Raji (cell line): ENCODE data around the gene UBE2J1.

Experiments used
- POLR2A ChIP-seq: IDR thresholded peaks from 2 replicates; pipeline ENCODE4 v1.6.1; 2011; ENCODE audit warnings: low read depth, low read length, control low read depth; ENCODE audit not compliant: insufficient read depth

Gene UBE2J1

GRCh38 chr6:89350281-89350966, 2.1 kb downstream of the UBE2J1 start:
- TF ChIP-seq POLR2A: peak; percentile 39

DNA sequence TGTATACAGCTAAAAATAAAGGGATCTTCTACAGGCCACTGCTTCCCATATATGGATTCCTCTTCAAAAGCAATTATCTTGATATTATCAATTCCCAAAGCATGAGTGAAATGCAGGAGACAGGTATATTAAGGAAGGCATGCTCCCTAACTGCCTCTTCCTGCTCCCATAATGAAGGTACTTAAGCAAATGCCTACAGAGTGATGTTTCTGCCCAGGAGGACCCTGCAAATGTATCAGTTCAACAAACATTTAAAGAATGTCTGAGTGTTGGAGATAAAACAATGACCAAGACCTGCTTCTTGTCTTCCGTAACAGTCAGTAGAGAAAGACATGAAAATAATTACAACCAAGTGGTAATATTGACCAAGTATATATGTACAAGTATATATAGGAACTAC, 4.2 kb downstream of the UBE2J1 start:
- TF ChIP-seq POLR2A: no peak

DNA sequence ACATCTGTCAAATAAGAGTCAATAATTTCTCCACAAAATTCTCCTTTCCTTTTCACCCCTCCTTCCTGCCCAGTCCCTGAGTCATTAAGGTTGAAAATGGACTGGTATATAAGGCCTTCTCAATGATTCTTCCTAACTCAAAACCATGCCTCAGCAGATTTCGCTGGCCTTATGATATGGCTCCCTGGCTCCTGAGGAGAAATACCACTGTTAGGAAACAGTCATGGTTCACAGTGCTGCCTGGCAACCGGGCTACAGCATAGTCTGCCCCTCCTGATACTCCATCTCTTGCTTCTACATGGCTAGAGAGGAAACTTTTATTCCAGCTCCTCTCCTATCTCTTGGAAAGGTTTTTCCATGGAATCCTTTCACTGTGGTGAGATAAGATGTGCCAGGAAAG, 4.7 kb downstream of the UBE2J1 start:
- TF ChIP-seq POLR2A: no peak

GRCh38 chr6:89346433-89346832, 6.1 kb downstream of the UBE2J1 start:
- no peak for TF ChIP-seq POLR2A

- no peak for TF ChIP-seq POLR2A
These were observed 13.0 kb downstream of the UBE2J1 start for GRCh38 chr6:89339565-89339964.

GRCh38 chr6:89335164-89335563, 17.4 kb downstream of the UBE2J1 start:
- no peak for TF ChIP-seq POLR2A

GRCh38 chr6:89330910-89331309, 21.6 kb downstream of the UBE2J1 start:
- no peak for TF ChIP-seq POLR2A

GRCh38 chr6:89328976-89329375, 23.5 kb downstream of the UBE2J1 start:
- no peak for TF ChIP-seq POLR2A

DNA sequence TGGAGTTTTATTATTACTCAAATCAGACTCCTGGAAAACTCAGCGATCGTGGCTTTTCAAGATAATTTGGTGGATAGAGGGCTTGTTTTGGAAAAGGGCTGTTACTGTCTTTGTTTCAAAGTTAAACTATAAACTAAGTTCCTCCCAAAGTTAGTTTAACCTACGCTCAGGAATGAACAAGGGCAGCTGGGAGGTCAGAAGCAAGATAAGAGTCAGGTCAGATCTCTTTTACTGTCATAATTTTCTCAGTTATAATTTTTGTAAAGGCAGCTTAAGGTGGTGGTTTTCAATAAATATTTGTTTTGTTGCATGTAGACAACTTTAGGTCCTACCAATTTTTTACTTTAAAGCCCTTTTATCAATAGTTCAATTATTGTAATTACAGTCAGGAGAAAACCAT, 28.2 kb downstream of the UBE2J1 start:
- TF ChIP-seq POLR2A: no peak

GRCh38 chr6:89323511-89323971, 29.0 kb downstream of the UBE2J1 start:
- no peak for TF ChIP-seq POLR2A

DNA sequence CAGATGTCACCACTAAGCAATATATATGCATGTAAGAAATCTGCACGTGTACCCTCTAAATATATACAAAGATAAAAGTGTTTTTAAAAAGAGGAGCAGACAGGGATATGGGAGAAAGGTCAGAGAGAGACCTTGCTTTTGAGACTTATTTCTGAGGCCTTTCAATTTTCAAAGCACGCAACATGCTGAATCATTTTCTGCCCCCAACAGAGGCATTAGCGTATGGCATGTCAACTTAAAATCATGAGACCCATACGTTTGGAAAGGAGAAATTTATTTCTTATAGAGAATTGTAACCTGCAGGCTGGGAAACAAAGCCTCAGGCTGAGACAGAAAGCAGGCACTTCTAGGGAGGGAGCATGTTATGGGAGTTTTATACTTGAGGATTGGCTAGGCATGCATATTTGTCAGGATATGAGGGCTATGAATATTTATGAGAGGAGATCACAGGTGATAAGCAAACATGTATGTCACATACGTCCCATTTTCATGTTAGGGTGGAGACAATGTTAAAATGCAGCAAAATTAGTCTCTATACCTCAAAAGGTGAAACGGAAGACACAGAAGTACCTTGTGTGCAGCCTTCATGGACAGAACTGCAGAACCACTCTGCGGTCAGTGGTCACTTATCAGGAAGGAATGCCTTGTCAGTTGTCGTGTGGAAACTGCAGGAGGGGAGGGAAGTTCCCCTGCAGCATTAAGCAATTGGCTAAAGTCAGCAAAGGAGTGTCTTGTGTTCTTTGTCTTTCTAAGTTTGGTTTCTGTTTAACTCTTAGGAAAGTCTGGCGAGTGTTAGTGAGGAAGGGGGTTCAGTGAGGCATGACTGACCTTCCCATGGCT, 31.2 kb downstream of the UBE2J1 start:
- no peak for TF ChIP-seq POLR2A

DNA sequence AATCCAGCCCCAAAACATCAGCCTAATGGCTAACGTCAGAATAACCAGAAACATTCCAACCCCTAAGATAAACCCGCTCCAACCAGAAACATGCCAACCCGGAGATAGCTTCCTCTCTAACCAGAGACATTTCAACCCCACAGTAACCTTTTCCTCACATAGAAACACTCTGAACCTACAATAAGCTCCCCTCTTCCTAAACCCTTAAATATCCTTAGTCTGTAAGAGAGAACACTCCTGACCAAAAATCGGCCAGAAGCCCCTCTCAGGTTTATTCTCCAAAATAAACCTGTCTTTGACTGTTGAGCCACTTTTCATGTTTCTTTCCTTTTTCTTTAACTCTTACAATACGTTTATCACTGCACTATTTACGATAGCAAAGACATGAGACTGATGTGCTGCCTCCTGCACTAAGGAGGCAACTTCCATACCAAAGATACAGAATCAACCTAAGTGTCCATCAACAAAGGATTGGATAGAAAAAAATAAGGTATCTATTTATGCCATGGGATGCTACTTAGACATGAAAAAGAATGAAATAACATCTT, 32.4 kb downstream of the UBE2J1 start:
- no peak for TF ChIP-seq POLR2A

DNA sequence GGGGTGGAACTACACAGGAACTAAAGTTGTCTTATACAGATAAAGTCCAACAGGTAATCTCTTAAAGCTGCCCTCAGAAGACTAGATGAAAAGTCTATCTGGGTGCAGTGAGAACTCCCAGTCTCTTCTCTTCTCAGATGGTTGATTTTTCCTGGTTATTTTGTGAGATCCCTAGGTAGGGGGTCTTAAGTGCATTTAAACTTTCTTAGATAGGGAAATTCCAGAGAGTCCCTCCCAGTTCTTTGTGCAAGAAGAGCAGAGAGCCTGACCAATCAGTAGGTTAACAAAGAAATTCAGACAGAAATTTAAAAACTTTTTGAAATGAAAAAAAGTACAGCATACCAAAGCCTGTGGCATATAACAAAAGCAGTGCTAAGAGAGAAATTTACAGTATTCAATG, 35.5 kb downstream of the UBE2J1 start:
- no peak for TF ChIP-seq POLR2A

GRCh38 chr6:89315249-89315885, 37.2 kb downstream of the UBE2J1 start, which contains the start of gene GABRR2:
TSS of gene GABRR2 (minus strand) at chr6:89315299. CDS start at chr6:89315165, 134 bp downstream.
- no peak for TF ChIP-seq POLR2A

DNA sequence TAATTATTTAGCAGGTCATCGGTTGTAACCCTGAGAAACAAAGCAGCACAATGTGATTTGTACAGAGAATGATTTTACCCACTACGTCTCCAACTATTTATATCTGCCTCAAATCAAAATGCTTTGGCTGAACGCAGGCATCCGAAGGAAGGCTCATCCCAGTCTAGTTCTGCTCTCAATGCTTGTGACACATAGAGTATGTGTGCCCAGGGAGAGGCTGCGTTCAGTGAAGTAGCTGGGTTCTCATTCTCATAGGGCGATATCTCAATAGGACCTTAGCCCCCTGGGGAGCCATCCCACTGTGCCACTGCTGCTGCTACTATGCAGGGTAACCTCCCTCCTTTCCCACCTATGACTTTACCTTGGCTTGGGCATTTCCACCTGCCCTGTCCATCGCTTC, 37.8 kb downstream of the UBE2J1 start:
- TF ChIP-seq POLR2A: no peak
